ENCODE data around the gene ZRANB3.
"Not testable (repeated sequence)": the region's sequence is repeated elsewhere in the genome, so short reads cannot be mapped to it uniquely, and the experiment has no call there.

Gene ZRANB3

GRCh38 chr2:135551356-135551755, 20.3 kb upstream of the ZRANB3 start:
- Histone ChIP-seq H3K9ac (no peak overlapping the region), H3K4me2 (no peak overlapping the region), H3K27ac (no peak overlapping the region), H3K36me3 (peaks cover 8 to 85% (median 48%) of the 10 kb centered on the region in 11 experiments), H3K4me1 (peaks cover 0 to 14% (median 0%) of the 10 kb centered on the region in 10 experiments; a peak in 7 of 20 replicates), H3K9me3 (replicated peaks in 1 of 11) (peaks cover 0 to 32% (median 23%) of the 10 kb centered on the region in 11 experiments; a peak in 14 of 22 replicates), H3K4me3 (no peak overlapping the region), H3K27me3 (no peaks in the 10 kb centered on the region), H4K20me1 (peaks cover 0 to 40% (median 0%) of the 10 kb centered on the region in 11 experiments; a peak in 8 of 22 replicates)
- no peak; a peak in 1 of 22 replicates for TF ChIP-seq Cebpa-rat (IDR thresholded peaks at IDR 0.05)

GRCh38 chr2:135547311-135547710, 16.3 kb upstream of the ZRANB3 start:
- peaks cover 0 to 5% (median 0%) of the 10 kb centered on the region in 10 experiments; a peak in 2 of 20 replicates for H3K4me1 ChIP-seq
- H3K36me3 ChIP-seq, result peaks cover 3 to 76% (median 23%) of the 10 kb centered on the region in 11 experiments; a peak in 20 of 22 replicates
- no peaks in the 10 kb centered on the region for H3K27me3 ChIP-seq
- TF ChIP-seq Cebpa-rat (IDR thresholded peaks at IDR 0.05), result no peak
- peaks cover 0 to 35% (median 4%) of the 10 kb centered on the region in 11 experiments; a peak in 7 of 22 replicates for H4K20me1 ChIP-seq
- no peak overlapping the region for H3K4me2 ChIP-seq
- peaks cover 0 to 20% (median 8%) of the 10 kb centered on the region in 11 experiments; a peak in 15 of 22 replicates for H3K9me3 ChIP-seq (replicated peaks in 1 of 11)
- H3K4me3 ChIP-seq, result no peak overlapping the region
- no peak overlapping the region for H3K27ac ChIP-seq
- no peak overlapping the region for H3K9ac ChIP-seq

- no peak for TF ChIP-seq Cebpa-rat (IDR thresholded peaks at IDR 0.05)
- Histone ChIP-seq H3K9ac (no peak overlapping the region), H3K4me3 (no peak overlapping the region), H3K4me2 (no peak overlapping the region), H3K4me1 (peaks cover 0 to 5% (median 0%) of the 10 kb centered on the region in 10 experiments; a peak in 2 of 20 replicates), H4K20me1 (peaks cover 0 to 35% (median 4%) of the 10 kb centered on the region in 11 experiments; a peak in 6 of 22 replicates), H3K36me3 (peaks cover 3 to 81% (median 21%) of the 10 kb centered on the region in 11 experiments; a peak in 18 of 22 replicates), H3K27ac (no peak overlapping the region), H3K27me3 (no peaks in the 10 kb centered on the region), H3K9me3 (replicated peaks in 1 of 11) (peaks cover 0 to 21% (median 9%) of the 10 kb centered on the region in 11 experiments; a peak in 16 of 22 replicates)
Measured at GRCh38 chr2:135546436-135546835, 15.4 kb upstream of the ZRANB3 start.

- Histone ChIP-seq H4K20me1 (peaks cover 0 to 34% (median 14%) of the 10 kb centered on the region in 11 experiments; a peak in 9 of 22 replicates), H3K4me2 (peak overlapping the region; percentile 79 to 95 (median 84)), H3K9ac (peak overlapping the region in 5 of 11 experiments; percentile 94 to 96 (median 95); a peak in 7 of 22 replicates), H3K9me3 (replicated peaks in 1 of 11) (peaks cover 6 to 27% (median 23%) of the 10 kb centered on the region in 11 experiments; a peak in 20 of 22 replicates), H3K4me1 (peaks cover 20 to 35% (median 32%) of the 10 kb centered on the region in 10 experiments), H3K27ac (peak overlapping the region in 3 of 11 experiments; percentile 95 to 96 (median 96); a peak in 1 of 22 replicates), H3K36me3 (peaks cover 0 to 50% (median 31%) of the 10 kb centered on the region in 11 experiments; a peak in 19 of 22 replicates), H3K4me3 (peak overlapping the region in 5 of 10 experiments; percentile 71 to 90 (median 80); a peak in 9 of 20 replicates)
- H3K27me3 ChIP-seq, result not testable (repeated sequence)
Measured at GRCh38 chr2:135533545-135533944, 2.5 kb upstream of the ZRANB3 start.

- H3K4me1 ChIP-seq, result peaks cover 20 to 35% (median 32%) of the 10 kb centered on the region in 10 experiments
- peak overlapping the region; percentile 68 to 90 (median 81) for H3K4me3 ChIP-seq
- no peaks in the 10 kb centered on the region for H3K27me3 ChIP-seq
- TF ChIP-seq Cebpa-rat (IDR thresholded peaks at IDR 0.05), result no peak
- peak overlapping the region; percentile 86 to 96 (median 94) for H3K9ac ChIP-seq
- H3K27ac ChIP-seq, result peak overlapping the region in 10 of 11 experiments; percentile 78 to 97 (median 96); a peak in 19 of 22 replicates
- H3K36me3 ChIP-seq, result peaks cover 0 to 41% (median 21%) of the 10 kb centered on the region in 11 experiments; a peak in 19 of 22 replicates
- H4K20me1 ChIP-seq, result peaks cover 0 to 34% (median 14%) of the 10 kb centered on the region in 11 experiments; a peak in 9 of 22 replicates
- peaks cover 1 to 19% (median 17%) of the 10 kb centered on the region in 11 experiments; a peak in 20 of 22 replicates for H3K9me3 ChIP-seq (replicated peaks in 1 of 11)
- H3K4me2 ChIP-seq, result peak overlapping the region; percentile 79 to 95 (median 84)
Measured at GRCh38 chr2:135532581-135532980, 1.6 kb upstream of the ZRANB3 start.

- Histone ChIP-seq H3K4me1 (peaks cover 20 to 35% (median 32%) of the 10 kb centered on the region in 10 experiments), H3K4me3 (peak within 1 kb of the TSS; percentile 68 to 90 (median 81)), H3K9me3 (replicated peaks in 1 of 11) (peaks cover 0 to 8% (median 6%) of the 10 kb centered on the region in 11 experiments; a peak in 17 of 22 replicates), H3K9ac (peak within 1 kb of the TSS; percentile 86 to 96 (median 94)), H3K4me2 (peak within 1 kb of the TSS; percentile 81 to 95 (median 88)), H3K27me3 (no peaks in the 10 kb centered on the region), H3K27ac (peak within 1 kb of the TSS; percentile 54 to 97 (median 96)), H4K20me1 (peaks cover 0 to 30% (median 14%) of the 10 kb centered on the region in 11 experiments; a peak in 9 of 22 replicates), H3K36me3 (peaks cover 0 to 36% (median 12%) of the 10 kb centered on the region in 11 experiments; a peak in 16 of 22 replicates)
- TF ChIP-seq Cebpa-rat (IDR thresholded peaks at IDR 0.05), result no peak
Measured at GRCh38 chr2:135531231-135532197, 496 bp upstream of the ZRANB3 start, which contains the start of gene R3HDM1. R3HDM1 (plus strand) TSS chr2:135531484; CDS start chr2:135604846, 73,362 bp downstream.

GRCh38 chr2:135528006-135528405, 3.0 kb downstream of the ZRANB3 start:
- peaks cover 11 to 18% (median 16%) of the 10 kb centered on the region in 10 experiments for H3K4me1 ChIP-seq
- H3K9ac ChIP-seq, result no peak overlapping the region
- peaks cover 0 to 18% (median 8%) of the 10 kb centered on the region in 11 experiments; a peak in 4 of 22 replicates for H3K36me3 ChIP-seq
- peaks cover 0 to 10% (median 3%) of the 10 kb centered on the region in 11 experiments; a peak in 6 of 22 replicates for H4K20me1 ChIP-seq
- H3K9me3 ChIP-seq (replicated peaks in 1 of 11), result peaks cover 0 to 7% (median 0%) of the 10 kb centered on the region in 11 experiments; a peak in 2 of 22 replicates
- no peak overlapping the region for H3K4me2 ChIP-seq
- H3K4me3 ChIP-seq, result no peak overlapping the region
- TF ChIP-seq Cebpa-rat (IDR thresholded peaks at IDR 0.05), result no peak
- H3K27ac ChIP-seq, result no peak overlapping the region
- no peaks in the 10 kb centered on the region for H3K27me3 ChIP-seq

GRCh38 chr2:135525786-135526185, 5.2 kb downstream of the ZRANB3 start:
- Histone ChIP-seq H3K27ac (no peak overlapping the region), H3K9ac (no peak overlapping the region), H3K4me2 (no peak overlapping the region), H3K9me3 (replicated peaks in 1 of 11) (peaks cover 0 to 20% (median 14%) of the 10 kb centered on the region in 11 experiments; a peak in 13 of 22 replicates), H3K4me1 (peaks cover 6 to 16% (median 13%) of the 10 kb centered on the region in 10 experiments; a peak in 19 of 20 replicates), H3K36me3 (peaks cover 0 to 36% (median 14%) of the 10 kb centered on the region in 11 experiments; a peak in 19 of 22 replicates), H3K27me3 (no peaks in the 10 kb centered on the region), H4K20me1 (no peaks in the 10 kb centered on the region), H3K4me3 (no peak overlapping the region)
- TF ChIP-seq Cebpa-rat (IDR thresholded peaks at IDR 0.05), result no peak
